ENCODE measurements around the gene FGFR1OP2. TPM values are rescaled to one million over a fixed set of nuclear protein-coding genes. Genes with fewer than 3 reads are reported as not detected.

FGFR1OP2 gene
- total and polyA plus RNA-seq, 8 donors = 12.3 to 94.2 (median 30.8) TPM

DNA sequence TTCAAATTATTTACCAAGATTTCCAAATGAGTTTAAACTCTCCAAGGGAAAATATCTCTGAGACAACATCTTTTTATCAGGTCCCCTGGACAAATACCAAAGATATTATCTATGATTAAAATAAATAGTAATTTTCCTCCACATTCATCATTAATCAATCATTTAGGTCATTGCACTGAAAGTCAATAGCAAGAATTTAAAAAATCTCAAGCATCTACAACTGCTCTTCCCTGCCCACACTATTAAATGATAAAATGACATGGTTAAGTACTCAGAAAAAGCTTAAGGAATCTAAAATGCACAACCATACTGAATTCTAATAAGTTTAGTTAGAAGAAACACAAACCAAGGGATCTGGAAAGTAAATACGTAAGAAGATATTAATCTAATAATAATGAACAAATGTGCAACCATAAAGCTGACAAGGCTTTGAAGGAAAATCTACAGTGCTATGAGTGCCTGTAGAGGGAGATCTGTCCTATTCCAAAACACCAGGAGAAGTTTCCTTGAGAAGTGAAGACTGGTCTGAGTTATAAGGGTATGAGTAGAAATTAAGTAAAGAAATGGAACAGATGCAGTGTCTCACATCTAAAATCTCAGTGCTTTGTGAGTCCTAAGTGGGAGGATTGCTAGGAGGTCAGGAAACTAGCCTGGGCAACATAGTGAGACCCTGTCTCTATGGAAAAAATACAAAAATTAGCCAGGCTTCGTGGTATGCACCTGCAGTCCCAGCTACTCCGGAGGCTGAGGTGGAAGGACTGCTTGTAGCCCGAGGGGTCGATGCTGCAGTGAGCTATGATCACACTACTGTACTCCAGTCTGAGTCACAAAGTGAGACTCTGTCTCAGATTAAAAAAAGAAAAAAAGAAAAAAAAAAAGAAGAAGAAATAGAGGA, 19.7 kb upstream of the FGFR1OP2 start:
- peaks cover 0 to 6% (median 0%) of the 10 kb centered on the region in 4 donors for H3K4me1 ChIP-seq
- H3K27me3 ChIP-seq = no peaks in the 10 kb centered on the region
- WGBS, 5 donors = 85 to 94% (median 88%) methylated on average over 5 of the region's 5 CpGs
- H3K36me3 ChIP-seq = peaks cover 8 to 77% (median 57%) of the 10 kb centered on the region in 4 donors
- no peak overlapping the region for H3K27ac ChIP-seq
- TF ChIP-seq POLR2AphosphoS5 (IDR thresholded peaks at IDR 0.05) = no peak
- no peak for TF ChIP-seq POLR2A (IDR thresholded peaks at IDR 0.05)
- TF ChIP-seq, protein P1, sequence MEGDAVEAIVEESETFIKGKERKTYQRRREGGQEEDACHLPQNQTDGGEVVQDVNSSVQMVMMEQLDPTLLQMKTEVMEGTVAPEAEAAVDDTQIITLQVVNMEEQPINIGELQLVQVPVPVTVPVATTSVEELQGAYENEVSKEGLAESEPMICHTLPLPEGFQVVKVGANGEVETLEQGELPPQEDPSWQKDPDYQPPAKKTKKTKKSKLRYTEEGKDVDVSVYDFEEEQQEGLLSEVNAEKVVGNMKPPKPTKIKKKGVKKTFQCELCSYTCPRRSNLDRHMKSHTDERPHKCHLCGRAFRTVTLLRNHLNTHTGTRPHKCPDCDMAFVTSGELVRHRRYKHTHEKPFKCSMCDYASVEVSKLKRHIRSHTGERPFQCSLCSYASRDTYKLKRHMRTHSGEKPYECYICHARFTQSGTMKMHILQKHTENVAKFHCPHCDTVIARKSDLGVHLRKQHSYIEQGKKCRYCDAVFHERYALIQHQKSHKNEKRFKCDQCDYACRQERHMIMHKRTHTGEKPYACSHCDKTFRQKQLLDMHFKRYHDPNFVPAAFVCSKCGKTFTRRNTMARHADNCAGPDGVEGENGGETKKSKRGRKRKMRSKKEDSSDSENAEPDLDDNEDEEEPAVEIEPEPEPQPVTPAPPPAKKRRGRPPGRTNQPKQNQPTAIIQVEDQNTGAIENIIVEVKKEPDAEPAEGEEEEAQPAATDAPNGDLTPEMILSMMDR (IDR thresholded peaks at IDR 0.05) = no peak
- TF ChIP-seq EP300 (IDR thresholded peaks at IDR 0.05) = no peak
- intact Hi-C loops (cut with DNase I; ENCODE audit: low total_unique reads) = no loop called here
- DNase-seq = peak in 1 of 2 donors; percentile 26
- no peaks in the 10 kb centered on the region for H3K9me3 ChIP-seq
- H3K4me3 ChIP-seq = no peak overlapping the region

DNA sequence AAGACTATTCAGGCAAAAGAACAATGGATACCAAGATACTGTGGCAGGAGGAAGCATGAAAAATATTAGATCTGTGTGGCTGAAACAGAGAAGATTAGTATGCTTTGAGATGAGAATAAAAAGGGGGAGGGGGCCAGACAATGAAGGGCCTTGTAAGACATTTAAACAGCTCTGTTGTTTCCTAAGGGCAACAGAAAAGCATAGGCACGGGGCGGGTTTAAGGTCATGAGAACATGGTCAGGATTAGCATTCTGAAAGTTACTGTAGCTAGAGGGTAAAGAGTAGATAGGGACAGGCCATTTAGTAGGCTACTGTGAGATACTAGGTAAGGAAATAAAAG, 19.1 kb upstream of the FGFR1OP2 start:
- H3K36me3 ChIP-seq = peaks cover 8 to 79% (median 60%) of the 10 kb centered on the region in 4 donors
- no peaks in the 10 kb centered on the region for H3K9me3 ChIP-seq
- H3K4me3 ChIP-seq = no peak overlapping the region
- no peak overlapping the region for H3K27ac ChIP-seq
- DNase-seq = peak in 1 of 2 donors; percentile 7
- TF ChIP-seq EP300 (IDR thresholded peaks at IDR 0.05) (no peak), POLR2A (IDR thresholded peaks at IDR 0.05) (no peak), POLR2AphosphoS5 (IDR thresholded peaks at IDR 0.05) (no peak)
- TF ChIP-seq, protein P1 (IDR thresholded peaks at IDR 0.05) = no peak
- intact Hi-C loops (cut with DNase I; ENCODE audit: low total_unique reads) = no loop called here
- H3K4me1 ChIP-seq = peaks cover 0 to 6% (median 0%) of the 10 kb centered on the region in 4 donors
- no peaks in the 10 kb centered on the region for H3K27me3 ChIP-seq
- 73 to 94% (median 91%) methylated on average over 2 of the region's 2 CpGs for WGBS, 5 donors

GRCh38 chr12:26921886-26922285, 16.4 kb upstream of the FGFR1OP2 start:
- intact Hi-C loops (cut with DNase I; ENCODE audit: low total_unique reads) = no loop called here
- H3K27me3 ChIP-seq = no peaks in the 10 kb centered on the region

DNA sequence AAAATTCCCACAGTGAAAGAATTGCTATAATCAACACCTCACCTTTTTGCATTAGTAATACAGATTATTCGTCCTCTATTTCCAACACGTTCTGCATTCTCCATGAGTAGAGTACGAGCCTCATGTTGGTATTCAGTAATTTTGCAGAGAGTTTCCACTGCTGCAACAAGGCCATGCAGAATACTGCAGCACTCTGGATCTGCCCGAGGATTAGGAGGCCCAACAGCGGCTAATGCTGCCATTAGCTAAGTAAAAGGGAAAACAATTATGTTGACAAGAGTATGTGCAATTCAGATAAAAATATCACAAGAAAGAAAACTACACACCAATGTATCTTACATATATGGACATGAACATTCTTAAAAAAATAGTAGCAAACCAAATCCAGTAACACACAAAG, 9.6 kb upstream of the FGFR1OP2 start:
- DNase-seq = no peak
- no peaks in the 10 kb centered on the region for H3K27me3 ChIP-seq
- intact Hi-C loops (cut with DNase I; ENCODE audit: low total_unique reads) = no loop called here
- no peaks in the 10 kb centered on the region for H3K4me1 ChIP-seq
- peaks cover 18 to 74% (median 61%) of the 10 kb centered on the region in 4 donors for H3K36me3 ChIP-seq
- no peak for TF ChIP-seq EP300 (IDR thresholded peaks at IDR 0.05)
- no peak for TF ChIP-seq POLR2AphosphoS5 (IDR thresholded peaks at IDR 0.05)
- TF ChIP-seq, protein P1 (IDR thresholded peaks at IDR 0.05) = no peak
- TF ChIP-seq POLR2A (IDR thresholded peaks at IDR 0.05) = no peak
- WGBS, 5 donors = 90 to 96% (median 93%) methylated on average over 5 of the region's 5 CpGs
- H3K9me3 ChIP-seq = no peaks in the 10 kb centered on the region
- H3K27ac ChIP-seq = no peak overlapping the region
- H3K4me3 ChIP-seq = no peak overlapping the region

More at GRCh38 chr12:26921886-26922285, 16.4 kb upstream of the FGFR1OP2 start:
- DNase-seq = no peak
- H3K4me3 ChIP-seq = no peak overlapping the region
- 86 to 91% (median 88%) methylated on average over 3 of the region's 3 CpGs for WGBS, 5 donors
- no peaks in the 10 kb centered on the region for H3K9me3 ChIP-seq
- no peaks in the 10 kb centered on the region for H3K4me1 ChIP-seq
- H3K27ac ChIP-seq = no peak overlapping the region
- H3K36me3 ChIP-seq = peaks cover 12 to 77% (median 73%) of the 10 kb centered on the region in 4 donors
- TF ChIP-seq, protein P1 (IDR thresholded peaks at IDR 0.05) = no peak
- TF ChIP-seq EP300 (IDR thresholded peaks at IDR 0.05) (no peak), POLR2AphosphoS5 (IDR thresholded peaks at IDR 0.05) (no peak)

All from stomach (tissue), 9 donors.